ENCODE data around the gene SLCO2A1. TPM values are rescaled to one million over a fixed set of nuclear protein-coding genes. Genes with fewer than 3 reads are reported as not detected.

Gene SLCO2A1
- total and polyA plus RNA-seq, 2 experiments from 2014 or later, result 0.22 to 4.8 TPM

GRCh38 chr3:133962849-133963248, 66.9 kb downstream of the SLCO2A1 start:
- Histone ChIP-seq H3K36me3 (ENCODE audit: low read depth) (no peaks in the 10 kb centered on the region), H3F3A (ENCODE audit: insufficient read depth) (no peaks in the 10 kb centered on the region; the same call in none of the 2 replicates), H3K79me2 (ENCODE audit: insufficient read depth) (no peaks in the 10 kb centered on the region), H3K4me3 (no peak overlapping the region), H3K27ac (no peak overlapping the region), H3K4me1 (ENCODE audit: insufficient read depth) (peaks cover 32% of the 10 kb centered on the region), H2AFZ (peak overlapping the region; percentile 39), H3K9me2 (ENCODE audit: insufficient read depth) (no peaks in the 10 kb centered on the region), H3K27me3 (replicated peaks; ENCODE audit: insufficient read depth) (no peaks in the 10 kb centered on the region), H3K4me2 (ENCODE audit: unreplicated experiment) (peak overlapping the region; percentile 60), H4K20me1 (ENCODE audit: insufficient read depth) (no peaks in the 10 kb centered on the region), H3K9me3 (ENCODE audit: low read depth) (no peaks in the 10 kb centered on the region), H3K9ac (peak overlapping the region; percentile 14; the same call in 1 of the 2 replicates)
- no peak for TF ChIP-seq EZH2 (IDR thresholded peaks at IDR 0.05; ENCODE audit: insufficient read depth, poor library complexity, severe bottlenecking)
- no peak for TF ChIP-seq EZH2phosphoT487 (IDR thresholded peaks at IDR 0.05; ENCODE audit: insufficient read depth, low read depth)
- WGBS, 2 experiments (ENCODE audit: low coverage in 1 of 2, low lambda C conversion rate in 2 of 2, missing lambda C conversion rate in 2 of 2), result 0 to 4% methylated on average over 2 of the region's 2 CpGs
- in situ Hi-C loops (cut with MboI), result no loop called here
- peak; percentile 92 for DNase-seq

- in situ Hi-C loops (cut with MboI), result no loop called here
- no peaks in the 10 kb centered on the region for H4K20me1 ChIP-seq (ENCODE audit: insufficient read depth)
- no peaks in the 10 kb centered on the region for H3K9me3 ChIP-seq (ENCODE audit: low read depth)
- H3K36me3 ChIP-seq (ENCODE audit: low read depth), result no peaks in the 10 kb centered on the region
- H3K4me2 ChIP-seq (ENCODE audit: unreplicated experiment), result no peak overlapping the region
- no peak overlapping the region for H3K9ac ChIP-seq
- H3F3A ChIP-seq (ENCODE audit: insufficient read depth), result no peaks in the 10 kb centered on the region; the same call in 1 of the 2 replicates
- no peak overlapping the region for H3K4me3 ChIP-seq
- no peak for DNase-seq
- H2AFZ ChIP-seq, result no peak overlapping the region
- no peaks in the 10 kb centered on the region for H3K9me2 ChIP-seq (ENCODE audit: insufficient read depth)
- H3K27ac ChIP-seq, result no peak overlapping the region
- no peak for TF ChIP-seq EZH2phosphoT487 (IDR thresholded peaks at IDR 0.05; ENCODE audit: insufficient read depth, low read depth)
- TF ChIP-seq EZH2 (IDR thresholded peaks at IDR 0.05; ENCODE audit: insufficient read depth, poor library complexity, severe bottlenecking), result no peak
- peaks cover 12% of the 10 kb centered on the region for H3K4me1 ChIP-seq (ENCODE audit: insufficient read depth)
- H3K27me3 ChIP-seq (replicated peaks; ENCODE audit: insufficient read depth), result no peaks in the 10 kb centered on the region
- 80% methylated on average over 5 of the region's 5 CpGs for WGBS, 2 experiments (ENCODE audit: low coverage in 1 of 2, low lambda C conversion rate in 2 of 2, missing lambda C conversion rate in 2 of 2)
- H3K79me2 ChIP-seq (ENCODE audit: insufficient read depth), result no peaks in the 10 kb centered on the region
Measured at GRCh38 chr3:133958071-133958805, 71.5 kb downstream of the SLCO2A1 start.

GRCh38 chr3:133956982-133957381, 72.7 kb downstream of the SLCO2A1 start:
- H4K20me1 ChIP-seq (ENCODE audit: insufficient read depth), result no peaks in the 10 kb centered on the region
- no peaks in the 10 kb centered on the region for H3K27me3 ChIP-seq (replicated peaks; ENCODE audit: insufficient read depth)
- H3K79me2 ChIP-seq (ENCODE audit: insufficient read depth), result no peaks in the 10 kb centered on the region
- WGBS, 2 experiments (ENCODE audit: low coverage in 1 of 2, low lambda C conversion rate in 2 of 2, missing lambda C conversion rate in 2 of 2), result 84 to 86% methylated on average over 6 of the region's 6 CpGs
- H3F3A ChIP-seq (ENCODE audit: insufficient read depth), result no peaks in the 10 kb centered on the region
- no peak overlapping the region for H3K9ac ChIP-seq
- no peak for DNase-seq
- no peaks in the 10 kb centered on the region for H3K4me1 ChIP-seq (ENCODE audit: insufficient read depth)
- no peaks in the 10 kb centered on the region for H3K9me2 ChIP-seq (ENCODE audit: insufficient read depth)
- no peaks in the 10 kb centered on the region for H3K9me3 ChIP-seq (ENCODE audit: low read depth)
- in situ Hi-C loops (cut with MboI), result no loop called here
- H2AFZ ChIP-seq, result no peak overlapping the region
- no peak overlapping the region for H3K27ac ChIP-seq
- no peak overlapping the region for H3K4me3 ChIP-seq
- no peak overlapping the region for H3K4me2 ChIP-seq (ENCODE audit: unreplicated experiment)
- no peaks in the 10 kb centered on the region for H3K36me3 ChIP-seq (ENCODE audit: low read depth)
- no peak for TF ChIP-seq EZH2 (IDR thresholded peaks at IDR 0.05; ENCODE audit: insufficient read depth, poor library complexity, severe bottlenecking)
- TF ChIP-seq EZH2phosphoT487 (IDR thresholded peaks at IDR 0.05; ENCODE audit: insufficient read depth, low read depth), result no peak

GRCh38 chr3:133956353-133956752, 73.4 kb downstream of the SLCO2A1 start:
- H3K27me3 ChIP-seq (replicated peaks; ENCODE audit: insufficient read depth), result no peaks in the 10 kb centered on the region
- 77% methylated on average over 6 of the region's 6 CpGs for WGBS, 2 experiments (ENCODE audit: low coverage in 1 of 2, low lambda C conversion rate in 2 of 2, missing lambda C conversion rate in 2 of 2)
- in situ Hi-C loops (cut with MboI), result no loop called here
- H3K4me3 ChIP-seq, result no peak overlapping the region
- H2AFZ ChIP-seq, result no peak overlapping the region
- no peaks in the 10 kb centered on the region for H3K4me1 ChIP-seq (ENCODE audit: insufficient read depth)
- no peak for TF ChIP-seq EZH2 (IDR thresholded peaks at IDR 0.05; ENCODE audit: insufficient read depth, poor library complexity, severe bottlenecking)
- no peak for TF ChIP-seq EZH2phosphoT487 (IDR thresholded peaks at IDR 0.05; ENCODE audit: insufficient read depth, low read depth)
- H3K9me3 ChIP-seq (ENCODE audit: low read depth), result no peaks in the 10 kb centered on the region
- H3K36me3 ChIP-seq (ENCODE audit: low read depth), result no peaks in the 10 kb centered on the region
- H3K4me2 ChIP-seq (ENCODE audit: unreplicated experiment), result no peak overlapping the region
- no peaks in the 10 kb centered on the region for H4K20me1 ChIP-seq (ENCODE audit: insufficient read depth)
- H3K79me2 ChIP-seq (ENCODE audit: insufficient read depth), result no peaks in the 10 kb centered on the region
- no peak overlapping the region for H3K9ac ChIP-seq
- no peaks in the 10 kb centered on the region for H3F3A ChIP-seq (ENCODE audit: insufficient read depth)
- no peak for DNase-seq
- H3K27ac ChIP-seq, result no peak overlapping the region
- H3K9me2 ChIP-seq (ENCODE audit: insufficient read depth), result no peaks in the 10 kb centered on the region

Measured in GM23248 (cell line).